K562 (cell line): ENCODE results near the gene FAM174C. TPM values are rescaled to one million over a fixed set of nuclear protein-coding genes. Genes with fewer than 3 reads are reported as not detected.

Experiments used
- CAMTA2 ChIP-seq: fragments of 250-450 bp; sonication (Bioruptor Pico); conservative IDR thresholded peaks from 2 replicates; pipeline ENCODE4 v1.5.1; 2022
- CBX1 ChIP-seq: sonication (generic); IDR thresholded peaks from 2 replicates; pipeline ENCODE4 v1.6.1; 2016; ENCODE audit warnings: antibody characterized with exemption, low read depth, mild to moderate bottlenecking
- ELF1 ChIP-seq: fragments of 200-800 bp; sonication (Bioruptor generic); IDR thresholded peaks from 2 replicates; pipeline ENCODE4 v1.6.1; 2016; ENCODE audit warnings: missing genetic modification characterization, missing compliant biosample characterization
- EP400 ChIP-seq: fragments of 450-650 bp; IDR thresholded peaks from 2 replicates; pipeline ENCODE4 v1.6.1; 2017; ENCODE audit warnings: antibody characterized with exemption, mild to moderate bottlenecking, moderate library complexity
- FOXK1 ChIP-seq: sonication (generic); formaldehyde crosslinking; IDR thresholded peaks from 2 replicates; pipeline ENCODE4 v1.8.0; 2022; ENCODE audit warnings: missing genetic modification reagents, mild to moderate bottlenecking, borderline replicate concordance
- NR3C1 ChIP-seq: sonication (generic); formaldehyde crosslinking; IDR thresholded peaks from 2 replicates; pipeline ENCODE4 v1.8.1; 2022; ENCODE audit warnings: missing genetic modification reagents
- SAFB ChIP-seq: fragments of 200-400 bp; formaldehyde crosslinking; IDR thresholded peaks from 2 replicates; pipeline ENCODE4 v1.6.1; 2017; ENCODE audit warnings: low read depth, low read length, borderline replicate concordance
- TEAD2 ChIP-seq: fragments of 450-650 bp; IDR thresholded peaks from 2 replicates; pipeline ENCODE4 v1.6.1; 2016; ENCODE audit warnings: missing genetic modification characterization, control low read depth, missing compliant biosample characterization
- ZFX ChIP-seq: sonication (generic); formaldehyde crosslinking; IDR thresholded peaks from 2 replicates; pipeline ENCODE4 v1.8.0; 2022; ENCODE audit warnings: mild to moderate bottlenecking, missing genetic modification reagents, moderate library complexity
- polyA plus RNA-seq, 8 experiments: library from polyadenylated mRNA; depleted of rRNA in 4 of 8; stranded (reverse) in 5 of 8; unstranded in 3 of 8; fragments of >200 nt; fragmentation: Nextera tagmentation in 2 of 8; fragmentation: Illumina TruSeq in 1 of 8; extraction: Ambion mirVana in 2 of 8; extraction: Trizol in 1 of 8; gene quantifications; 2 replicates each; pipeline versions ENCODE4 v1.2.1 to v1.2.3, GENCODE V29; 2011 to 2014; ENCODE audit warnings: inconsistent platforms in 1 of 8, missing spikeins in 1 of 8
- total RNA-seq, 7 experiments: library from RNA; depleted of rRNA in 6 of 7; stranded (reverse); fragments of >200 nt in 6 of 7; fragmentation: Illumina TruSeq in 2 of 7; extraction: Trizol in 2 of 7; gene quantifications; 2 replicates each; pipeline versions ENCODE4 v1.2.1 to v1.2.3, GENCODE V29; 2011 to 2021; ENCODE audit warnings: low replicate concordance in 1 of 7
- TF ChIP-seq, protein P1 (sequence below): sonication (generic); formaldehyde crosslinking; IDR thresholded peaks from 2 replicates; pipeline ENCODE4 v1.8.1; 2023; ENCODE audit warnings: missing genetic modification reagents, mild to moderate bottlenecking, borderline replicate concordance
- TF ChIP-seq, protein P2 (sequence below), 2 experiments: fragments of 450-650 bp; formaldehyde crosslinking in 1 of 2; IDR thresholded peaks; 2 replicates each; pipeline versions ENCODE4 v1.4.0 to v1.6.1; 2014 to 2020; ENCODE audit warnings: mild to moderate bottlenecking in 2 of 2, borderline replicate concordance in 1 of 2, low read depth in 1 of 2
- TF ChIP-seq, protein P3 (sequence below): fragments of 250-450 bp; sonication (Bioruptor Pico); IDR thresholded peaks from 2 replicates; pipeline ENCODE4 v1.4.0; 2020
- TF ChIP-seq, protein P4 (sequence below): sonication (generic); formaldehyde crosslinking; IDR thresholded peaks from 2 replicates; pipeline ENCODE4 v1.5.0; 2020; ENCODE audit warnings: missing genetic modification reagents

Gene FAM174C
- total and polyA plus RNA-seq, 9 of the 15 experiments (the other 6 are each of a cell fraction or from before 2014, with no cell fraction given), result 0.66 to 89.6 (median 20.3) TPM

GRCh38 chr19:1274852-1275259 is 474 bp upstream of the FAM174C start (continued):
- TF ChIP-seq, protein P1, sequence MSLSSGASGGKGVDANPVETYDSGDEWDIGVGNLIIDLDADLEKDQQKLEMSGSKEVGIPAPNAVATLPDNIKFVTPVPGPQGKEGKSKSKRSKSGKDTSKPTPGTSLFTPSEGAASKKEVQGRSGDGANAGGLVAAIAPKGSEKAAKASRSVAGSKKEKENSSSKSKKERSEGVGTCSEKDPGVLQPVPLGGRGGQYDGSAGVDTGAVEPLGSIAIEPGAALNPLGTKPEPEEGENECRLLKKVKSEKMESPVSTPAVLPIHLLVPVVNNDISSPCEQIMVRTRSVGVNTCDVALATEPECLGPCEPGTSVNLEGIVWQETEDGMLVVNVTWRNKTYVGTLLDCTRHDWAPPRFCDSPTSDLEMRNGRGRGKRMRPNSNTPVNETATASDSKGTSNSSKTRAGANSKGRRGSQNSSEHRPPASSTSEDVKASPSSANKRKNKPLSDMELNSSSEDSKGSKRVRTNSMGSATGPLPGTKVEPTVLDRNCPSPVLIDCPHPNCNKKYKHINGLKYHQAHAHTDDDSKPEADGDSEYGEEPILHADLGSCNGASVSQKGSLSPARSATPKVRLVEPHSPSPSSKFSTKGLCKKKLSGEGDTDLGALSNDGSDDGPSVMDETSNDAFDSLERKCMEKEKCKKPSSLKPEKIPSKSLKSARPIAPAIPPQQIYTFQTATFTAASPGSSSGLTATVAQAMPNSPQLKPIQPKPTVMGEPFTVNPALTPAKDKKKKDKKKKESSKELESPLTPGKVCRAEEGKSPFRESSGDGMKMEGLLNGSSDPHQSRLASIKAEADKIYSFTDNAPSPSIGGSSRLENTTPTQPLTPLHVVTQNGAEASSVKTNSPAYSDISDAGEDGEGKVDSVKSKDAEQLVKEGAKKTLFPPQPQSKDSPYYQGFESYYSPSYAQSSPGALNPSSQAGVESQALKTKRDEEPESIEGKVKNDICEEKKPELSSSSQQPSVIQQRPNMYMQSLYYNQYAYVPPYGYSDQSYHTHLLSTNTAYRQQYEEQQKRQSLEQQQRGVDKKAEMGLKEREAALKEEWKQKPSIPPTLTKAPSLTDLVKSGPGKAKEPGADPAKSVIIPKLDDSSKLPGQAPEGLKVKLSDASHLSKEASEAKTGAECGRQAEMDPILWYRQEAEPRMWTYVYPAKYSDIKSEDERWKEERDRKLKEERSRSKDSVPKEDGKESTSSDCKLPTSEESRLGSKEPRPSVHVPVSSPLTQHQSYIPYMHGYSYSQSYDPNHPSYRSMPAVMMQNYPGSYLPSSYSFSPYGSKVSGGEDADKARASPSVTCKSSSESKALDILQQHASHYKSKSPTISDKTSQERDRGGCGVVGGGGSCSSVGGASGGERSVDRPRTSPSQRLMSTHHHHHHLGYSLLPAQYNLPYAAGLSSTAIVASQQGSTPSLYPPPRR (CRISPR knock-in tag), result peak; percentile 17; the same call in 1 of the 2 replicates
- TF ChIP-seq, protein P2, sequence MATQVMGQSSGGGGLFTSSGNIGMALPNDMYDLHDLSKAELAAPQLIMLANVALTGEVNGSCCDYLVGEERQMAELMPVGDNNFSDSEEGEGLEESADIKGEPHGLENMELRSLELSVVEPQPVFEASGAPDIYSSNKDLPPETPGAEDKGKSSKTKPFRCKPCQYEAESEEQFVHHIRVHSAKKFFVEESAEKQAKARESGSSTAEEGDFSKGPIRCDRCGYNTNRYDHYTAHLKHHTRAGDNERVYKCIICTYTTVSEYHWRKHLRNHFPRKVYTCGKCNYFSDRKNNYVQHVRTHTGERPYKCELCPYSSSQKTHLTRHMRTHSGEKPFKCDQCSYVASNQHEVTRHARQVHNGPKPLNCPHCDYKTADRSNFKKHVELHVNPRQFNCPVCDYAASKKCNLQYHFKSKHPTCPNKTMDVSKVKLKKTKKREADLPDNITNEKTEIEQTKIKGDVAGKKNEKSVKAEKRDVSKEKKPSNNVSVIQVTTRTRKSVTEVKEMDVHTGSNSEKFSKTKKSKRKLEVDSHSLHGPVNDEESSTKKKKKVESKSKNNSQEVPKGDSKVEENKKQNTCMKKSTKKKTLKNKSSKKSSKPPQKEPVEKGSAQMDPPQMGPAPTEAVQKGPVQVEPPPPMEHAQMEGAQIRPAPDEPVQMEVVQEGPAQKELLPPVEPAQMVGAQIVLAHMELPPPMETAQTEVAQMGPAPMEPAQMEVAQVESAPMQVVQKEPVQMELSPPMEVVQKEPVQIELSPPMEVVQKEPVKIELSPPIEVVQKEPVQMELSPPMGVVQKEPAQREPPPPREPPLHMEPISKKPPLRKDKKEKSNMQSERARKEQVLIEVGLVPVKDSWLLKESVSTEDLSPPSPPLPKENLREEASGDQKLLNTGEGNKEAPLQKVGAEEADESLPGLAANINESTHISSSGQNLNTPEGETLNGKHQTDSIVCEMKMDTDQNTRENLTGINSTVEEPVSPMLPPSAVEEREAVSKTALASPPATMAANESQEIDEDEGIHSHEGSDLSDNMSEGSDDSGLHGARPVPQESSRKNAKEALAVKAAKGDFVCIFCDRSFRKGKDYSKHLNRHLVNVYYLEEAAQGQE (IDR thresholded peaks at IDR 0.05; ENCODE audit: borderline replicate concordance), result no peak
- TF ChIP-seq, protein P2 (CRISPR knock-in tag; IDR thresholded peaks at IDR 0.05; ENCODE audit: low read depth), result 0 out of 2 replicates have a peak, but pooled peaks have one; percentile 17
- TF ChIP-seq FOXK1 (CRISPR knock-in tag), result peak; percentile 60; the same call in 1 of the 2 replicates
- TF ChIP-seq EP400, result peak; percentile 21
- TF ChIP-seq, protein P3, sequence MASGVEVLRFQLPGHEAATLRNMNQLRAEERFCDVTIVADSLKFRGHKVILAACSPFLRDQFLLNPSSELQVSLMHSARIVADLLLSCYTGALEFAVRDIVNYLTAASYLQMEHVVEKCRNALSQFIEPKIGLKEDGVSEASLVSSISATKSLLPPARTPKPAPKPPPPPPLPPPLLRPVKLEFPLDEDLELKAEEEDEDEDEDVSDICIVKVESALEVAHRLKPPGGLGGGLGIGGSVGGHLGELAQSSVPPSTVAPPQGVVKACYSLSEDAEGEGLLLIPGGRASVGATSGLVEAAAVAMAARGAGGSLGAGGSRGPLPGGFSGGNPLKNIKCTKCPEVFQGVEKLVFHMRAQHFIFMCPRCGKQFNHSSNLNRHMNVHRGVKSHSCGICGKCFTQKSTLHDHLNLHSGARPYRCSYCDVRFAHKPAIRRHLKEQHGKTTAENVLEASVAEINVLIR, result no peak
- peak; percentile 96; the same call in 1 of the 2 replicates for TF ChIP-seq ZFX (CRISPR knock-in tag)
- no peak for TF ChIP-seq SAFB
- TF ChIP-seq ELF1 (tag), result no peak
- TF ChIP-seq TEAD2 (tag), result no peak
- 0 out of 2 replicates have a peak, but pooled peaks have one; percentile 11 for TF ChIP-seq CBX1
- 0 out of 2 replicates have a peak, but pooled peaks have one; percentile 18 for TF ChIP-seq NR3C1
- TF ChIP-seq, protein P4, sequence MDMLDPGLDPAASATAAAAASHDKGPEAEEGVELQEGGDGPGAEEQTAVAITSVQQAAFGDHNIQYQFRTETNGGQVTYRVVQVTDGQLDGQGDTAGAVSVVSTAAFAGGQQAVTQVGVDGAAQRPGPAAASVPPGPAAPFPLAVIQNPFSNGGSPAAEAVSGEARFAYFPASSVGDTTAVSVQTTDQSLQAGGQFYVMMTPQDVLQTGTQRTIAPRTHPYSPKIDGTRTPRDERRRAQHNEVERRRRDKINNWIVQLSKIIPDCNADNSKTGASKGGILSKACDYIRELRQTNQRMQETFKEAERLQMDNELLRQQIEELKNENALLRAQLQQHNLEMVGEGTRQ (CRISPR knock-in tag), result no peak
- TF ChIP-seq CAMTA2 (CRISPR knock-in tag), result no peak
- TF ChIP-seq, all 486 proteins: peak for 63
